ENCODE data around the gene MICAL1.
A peak's percentile ranks its signal among the peaks of the same experiment; 100 is the strongest.

The MICAL1 gene

GRCh38 chr6:109478222-109478805, 22.7 kb upstream of the MICAL1 start:
- peaks cover 19% of the 10 kb centered on the region for H4K20me1 ChIP-seq (ENCODE audit: insufficient read depth, low read length)
- peaks cover 79% of the 10 kb centered on the region for H3K79me2 ChIP-seq (ENCODE audit: low read length)
- no peak overlapping the region for H2AFZ ChIP-seq (ENCODE audit: low read depth, low read length)
- no peaks in the 10 kb centered on the region for H3K27me3 ChIP-seq (ENCODE audit: low read depth, low read length)
- peaks cover 35% of the 10 kb centered on the region for H3K4me1 ChIP-seq (ENCODE audit: low read length)
- no peaks in the 10 kb centered on the region for H3K9me3 ChIP-seq (ENCODE audit: insufficient read depth, low read length)
- H3K27ac ChIP-seq (ENCODE audit: low read length): no peak overlapping the region
- 0 out of 2 replicates have a peak overlapping the region, but pooled peaks have one; percentile 59 for H3K4me3 ChIP-seq (ENCODE audit: low read length)
- no peak for TF ChIP-seq EZH2phosphoT487 (IDR thresholded peaks at IDR 0.05; ENCODE audit: low read depth)
- TF ChIP-seq CTCF (IDR thresholded peaks at IDR 0.05; ENCODE audit: low read depth, low read length): no peak
- no peak overlapping the region for H3K9ac ChIP-seq (ENCODE audit: low read length)
- H3K4me2 ChIP-seq (ENCODE audit: low read length): peak overlapping the region; percentile 67
- peaks cover 55% of the 10 kb centered on the region for H3K36me3 ChIP-seq (replicated peaks; ENCODE audit: low read depth, low read length)

- H3K36me3 ChIP-seq (replicated peaks; ENCODE audit: low read depth, low read length): peaks cover 57% of the 10 kb centered on the region
Measured at GRCh38 chr6:109477725-109478124, 22.2 kb upstream of the MICAL1 start.

GRCh38 chr6:109477184-109477583, 21.6 kb upstream of the MICAL1 start:
- H3K27me3 ChIP-seq (ENCODE audit: low read depth, low read length): no peaks in the 10 kb centered on the region
- no peak overlapping the region for H3K27ac ChIP-seq (ENCODE audit: low read length)
- H3K9ac ChIP-seq (ENCODE audit: low read length): no peak overlapping the region
- H3K4me2 ChIP-seq (ENCODE audit: low read length): 0 out of 2 replicates have a peak overlapping the region, but pooled peaks have one; percentile 67
- peaks cover 46% of the 10 kb centered on the region for H3K4me1 ChIP-seq (ENCODE audit: low read length)
- peaks cover 61% of the 10 kb centered on the region for H3K36me3 ChIP-seq (replicated peaks; ENCODE audit: low read depth, low read length)
- no peak overlapping the region for H3K4me3 ChIP-seq (ENCODE audit: low read length)
- H3K79me2 ChIP-seq (ENCODE audit: low read length): peaks cover 83% of the 10 kb centered on the region
- H4K20me1 ChIP-seq (ENCODE audit: insufficient read depth, low read length): peaks cover 26% of the 10 kb centered on the region
- TF ChIP-seq CTCF (IDR thresholded peaks at IDR 0.05; ENCODE audit: low read depth, low read length) (no peak), EZH2phosphoT487 (IDR thresholded peaks at IDR 0.05; ENCODE audit: low read depth) (no peak)
- no peak overlapping the region for H2AFZ ChIP-seq (ENCODE audit: low read depth, low read length)
- no peaks in the 10 kb centered on the region for H3K9me3 ChIP-seq (ENCODE audit: insufficient read depth, low read length)

More at GRCh38 chr6:109477725-109478124, 22.2 kb upstream of the MICAL1 start:
- Histone ChIP-seq H3K4me3 (ENCODE audit: low read length) (no peak overlapping the region), H3K4me1 (ENCODE audit: low read length) (peaks cover 41% of the 10 kb centered on the region), H3K9ac (ENCODE audit: low read length) (no peak overlapping the region), H3K27me3 (ENCODE audit: low read depth, low read length) (no peaks in the 10 kb centered on the region), H3K4me2 (ENCODE audit: low read length) (peak overlapping the region; percentile 67), H4K20me1 (ENCODE audit: insufficient read depth, low read length) (peaks cover 20% of the 10 kb centered on the region), H3K9me3 (ENCODE audit: insufficient read depth, low read length) (no peaks in the 10 kb centered on the region), H3K79me2 (ENCODE audit: low read length) (peaks cover 83% of the 10 kb centered on the region), H2AFZ (ENCODE audit: low read depth, low read length) (no peak overlapping the region), H3K27ac (ENCODE audit: low read length) (no peak overlapping the region)
- no peak for TF ChIP-seq EZH2phosphoT487 (IDR thresholded peaks at IDR 0.05; ENCODE audit: low read depth)
- TF ChIP-seq CTCF (IDR thresholded peaks at IDR 0.05; ENCODE audit: low read depth, low read length): no peak

GRCh38 chr6:109475625-109476024, 20.1 kb upstream of the MICAL1 start:
- Histone ChIP-seq H3K4me2 (ENCODE audit: low read length) (no peak overlapping the region), H3K36me3 (replicated peaks; ENCODE audit: low read depth, low read length) (peaks cover 61% of the 10 kb centered on the region), H3K27ac (ENCODE audit: low read length) (no peak overlapping the region), H4K20me1 (ENCODE audit: insufficient read depth, low read length) (peaks cover 32% of the 10 kb centered on the region), H3K9me3 (ENCODE audit: insufficient read depth, low read length) (no peaks in the 10 kb centered on the region), H3K79me2 (ENCODE audit: low read length) (peaks cover 82% of the 10 kb centered on the region), H2AFZ (ENCODE audit: low read depth, low read length) (no peak overlapping the region), H3K9ac (ENCODE audit: low read length) (no peak overlapping the region), H3K4me1 (ENCODE audit: low read length) (peaks cover 41% of the 10 kb centered on the region), H3K27me3 (ENCODE audit: low read depth, low read length) (no peaks in the 10 kb centered on the region), H3K4me3 (ENCODE audit: low read length) (no peak overlapping the region)
- TF ChIP-seq EZH2phosphoT487 (IDR thresholded peaks at IDR 0.05; ENCODE audit: low read depth): no peak
- no peak for TF ChIP-seq CTCF (IDR thresholded peaks at IDR 0.05; ENCODE audit: low read depth, low read length)

Measured in OCI-LY3 (cell line).